ENCODE data around the gene SPTAN1. TPM values are rescaled to one million over a fixed set of nuclear protein-coding genes. Genes with fewer than 3 reads are reported as not detected.

The SPTAN1 gene
- polyA plus RNA-seq, 2 of the 4 experiments (the other 2 are of a cell fraction) = 104 to 122 TPM

DNA sequence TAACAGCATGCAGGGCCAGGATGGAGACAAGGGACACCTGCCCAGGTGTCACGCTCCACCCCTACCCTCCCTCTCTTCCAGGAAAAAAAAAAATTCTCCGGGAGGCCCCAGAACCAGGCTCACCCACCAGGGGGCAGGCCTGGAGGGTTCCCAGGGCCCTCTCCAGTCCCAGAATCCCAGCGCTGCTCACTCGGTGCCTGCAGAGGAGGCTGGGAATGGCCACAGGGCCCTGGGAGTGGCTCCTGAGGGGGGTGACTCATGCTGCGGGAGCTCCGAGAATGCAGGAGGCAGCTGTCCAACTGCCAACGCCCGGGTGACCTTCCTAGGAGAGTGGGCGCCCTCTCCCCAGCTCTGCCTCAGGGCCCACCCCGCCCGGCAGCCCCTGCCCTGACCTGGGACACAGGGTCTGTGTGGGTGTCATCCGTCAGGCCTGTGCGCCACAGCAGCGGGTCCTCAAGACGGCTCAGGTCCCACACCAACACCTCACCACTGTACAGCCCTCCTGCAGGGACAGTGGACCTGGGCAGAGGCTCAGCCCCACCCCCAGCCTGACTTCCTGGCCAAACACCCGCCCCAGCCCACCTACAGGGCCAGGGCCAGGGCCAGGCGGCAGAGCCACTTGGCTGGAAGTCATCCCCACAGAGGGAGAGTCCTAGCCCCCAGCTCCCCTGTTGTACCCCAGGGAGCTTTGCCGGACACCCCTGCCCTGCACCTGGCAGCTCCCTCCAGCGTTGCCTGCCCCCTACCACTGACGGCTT, 83.1 kb downstream of the SPTAN1 start (continued):
- TF ChIP-seq FOSL2 (IDR thresholded peaks at IDR 0.05) (peak; percentile 82), FOSL2 (CRISPR knock-in tag; IDR thresholded peaks at IDR 0.05) (peak; percentile 99), HEYL (CRISPR knock-in tag; IDR thresholded peaks at IDR 0.05) (no peak), PHF8 (IDR thresholded peaks at IDR 0.05; ENCODE audit: borderline replicate concordance, low read depth) (no peak), NPAS2 (CRISPR knock-in tag; IDR thresholded peaks at IDR 0.05; ENCODE audit: borderline replicate concordance) (no peak), JUN (IDR thresholded peaks at IDR 0.05) (peak; percentile 44 to 94; a peak in 4 of 5 replicates), EHMT2 (IDR thresholded peaks at IDR 0.05; ENCODE audit: low read depth) (no peak), HOXB5 (CRISPR knock-in tag; IDR thresholded peaks at IDR 0.05) (no peak), TP53 (CRISPR knock-in tag; IDR thresholded peaks at IDR 0.05) (no peak), CBX8 (IDR thresholded peaks at IDR 0.05) (no peak), HOXB13 (CRISPR knock-in tag; IDR thresholded peaks at IDR 0.05; ENCODE audit: low read depth) (no peak), FOXS1 (CRISPR knock-in tag; IDR thresholded peaks at IDR 0.05) (no peak), FOSB (CRISPR knock-in tag; IDR thresholded peaks at IDR 0.05) (no peak), KDM5A (IDR thresholded peaks at IDR 0.05) (no peak), SREBF2 (IDR thresholded peaks at IDR 0.05) (no peak), CBX2 (IDR thresholded peaks at IDR 0.05; ENCODE audit: borderline replicate concordance, low read depth) (no peak), POLR2A (IDR thresholded peaks at IDR 0.05; ENCODE audit: low read length) (peak; percentile 10; the same call in 1 of the 2 replicates), MYC (IDR thresholded peaks at IDR 0.05; ENCODE audit: borderline replicate concordance, low read length) (no peak), GATA3 (IDR thresholded peaks at IDR 0.05; ENCODE audit: borderline replicate concordance) (peak; percentile 69; the same call in 1 of the 2 replicates), POLR2AphosphoS2 (conservative IDR thresholded peaks at IDR 0.05; ENCODE audit: low read length) (no peak; the same call in 1 of the 2 replicates), HOXA7 (CRISPR knock-in tag; IDR thresholded peaks at IDR 0.05) (no peak)
- TF ChIP-seq, protein P1, sequence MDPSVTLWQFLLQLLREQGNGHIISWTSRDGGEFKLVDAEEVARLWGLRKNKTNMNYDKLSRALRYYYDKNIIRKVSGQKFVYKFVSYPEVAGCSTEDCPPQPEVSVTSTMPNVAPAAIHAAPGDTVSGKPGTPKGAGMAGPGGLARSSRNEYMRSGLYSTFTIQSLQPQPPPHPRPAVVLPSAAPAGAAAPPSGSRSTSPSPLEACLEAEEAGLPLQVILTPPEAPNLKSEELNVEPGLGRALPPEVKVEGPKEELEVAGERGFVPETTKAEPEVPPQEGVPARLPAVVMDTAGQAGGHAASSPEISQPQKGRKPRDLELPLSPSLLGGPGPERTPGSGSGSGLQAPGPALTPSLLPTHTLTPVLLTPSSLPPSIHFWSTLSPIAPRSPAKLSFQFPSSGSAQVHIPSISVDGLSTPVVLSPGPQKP (IDR thresholded peaks at IDR 0.05; ENCODE audit: low read depth, low read length) = no peak
- TF ChIP-seq, protein P2, sequence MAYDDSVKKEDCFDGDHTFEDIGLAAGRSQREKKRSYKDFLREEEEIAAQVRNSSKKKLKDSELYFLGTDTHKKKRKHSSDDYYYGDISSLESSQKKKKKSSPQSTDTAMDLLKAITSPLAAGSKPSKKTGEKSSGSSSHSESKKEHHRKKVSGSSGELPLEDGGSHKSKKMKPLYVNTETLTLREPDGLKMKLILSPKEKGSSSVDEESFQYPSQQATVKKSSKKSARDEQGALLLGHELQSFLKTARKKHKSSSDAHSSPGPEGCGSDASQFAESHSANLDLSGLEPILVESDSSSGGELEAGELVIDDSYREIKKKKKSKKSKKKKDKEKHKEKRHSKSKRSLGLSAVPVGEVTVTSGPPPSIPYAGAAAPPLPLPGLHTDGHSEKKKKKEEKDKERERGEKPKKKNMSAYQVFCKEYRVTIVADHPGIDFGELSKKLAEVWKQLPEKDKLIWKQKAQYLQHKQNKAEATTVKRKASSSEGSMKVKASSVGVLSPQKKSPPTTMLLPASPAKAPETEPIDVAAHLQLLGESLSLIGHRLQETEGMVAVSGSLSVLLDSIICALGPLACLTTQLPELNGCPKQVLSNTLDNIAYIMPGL (CRISPR knock-in tag; IDR thresholded peaks at IDR 0.05; ENCODE audit: borderline replicate concordance) = no peak
- TF ChIP-seq, protein P3, sequence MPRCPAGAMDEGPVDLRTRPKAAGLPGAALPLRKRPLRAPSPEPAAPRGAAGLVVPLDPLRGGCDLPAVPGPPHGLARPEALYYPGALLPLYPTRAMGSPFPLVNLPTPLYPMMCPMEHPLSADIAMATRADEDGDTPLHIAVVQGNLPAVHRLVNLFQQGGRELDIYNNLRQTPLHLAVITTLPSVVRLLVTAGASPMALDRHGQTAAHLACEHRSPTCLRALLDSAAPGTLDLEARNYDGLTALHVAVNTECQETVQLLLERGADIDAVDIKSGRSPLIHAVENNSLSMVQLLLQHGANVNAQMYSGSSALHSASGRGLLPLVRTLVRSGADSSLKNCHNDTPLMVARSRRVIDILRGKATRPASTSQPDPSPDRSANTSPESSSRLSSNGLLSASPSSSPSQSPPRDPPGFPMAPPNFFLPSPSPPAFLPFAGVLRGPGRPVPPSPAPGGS (IDR thresholded peaks at IDR 0.05) = peak; percentile 68; the same call in 1 of the 3 replicates
- TF ChIP-seq, protein P4, sequence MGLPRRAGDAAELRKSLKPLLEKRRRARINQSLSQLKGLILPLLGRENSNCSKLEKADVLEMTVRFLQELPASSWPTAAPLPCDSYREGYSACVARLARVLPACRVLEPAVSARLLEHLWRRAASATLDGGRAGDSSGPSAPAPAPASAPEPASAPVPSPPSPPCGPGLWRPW (IDR thresholded peaks at IDR 0.05) = no peak

DNA sequence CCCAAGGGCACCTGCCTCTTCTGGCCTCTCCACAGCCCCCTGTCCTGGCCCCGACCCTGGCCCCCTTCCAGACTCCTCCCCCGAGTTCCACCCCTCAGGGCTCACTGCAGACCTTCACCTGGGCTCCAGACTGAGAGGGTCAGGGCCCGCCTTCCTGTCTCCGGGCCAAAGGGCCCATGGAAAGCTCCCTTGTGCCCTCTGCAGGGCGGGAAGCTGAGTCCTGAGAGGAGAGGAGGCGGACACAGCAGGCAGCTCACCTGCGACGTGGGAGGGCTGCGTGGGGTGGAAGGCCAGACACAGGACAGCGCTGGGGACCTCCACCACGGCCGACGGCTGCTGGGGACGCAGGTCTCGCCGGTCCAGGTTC, 83.6 kb downstream of the SPTAN1 start:
- ChIA-PET CTCF (interaction anchor here (0.6 to 7.4 kb wide), 68 partner anchors 9 to 420 kb away, joined by 3 to 61 read pairs (median 4); partner anchors contain the start of genes DYNC2I2, ENDOG, PKN3 and SPTAN1), POLR2A (interaction anchor here (0.5 to 2.4 kb wide), 21 partner anchors 8 to 331 kb away, joined by 3 to 24 read pairs (median 5); partner anchors contain the start of genes CERCAM, PKN3, SET and SPOUT1)
- 5% methylated on average over 9 of the region's 16 CpGs for whole genome bisulfite sequencing (ENCODE audit: missing lambda C conversion rate)
- no peaks in the 10 kb centered on the region for H3K9me3 ChIP-seq
- peak; percentile 74 to 82 for ATAC-seq
- H3K4me2 ChIP-seq = peak overlapping the region; percentile 93
- peak overlapping the region; percentile 31 for H3K4me3 ChIP-seq
- DNase-seq (ENCODE audit: low read depth in 1 of 2, low spot score in 1 of 2) = peak; percentile 87 to 89
- peak overlapping the region; percentile 97 to 99 for H3K27ac ChIP-seq
- H3K4me1 ChIP-seq = peaks cover 43% of the 10 kb centered on the region
- FAIRE-seq = peak; percentile 46
- TF ChIP-seq JUN (IDR thresholded peaks at IDR 0.05) = no peak
- 0 out of 2 replicates have a peak, but pooled peaks have one; percentile 15 for TF ChIP-seq ESRRA (IDR thresholded peaks at IDR 0.05; ENCODE audit: borderline replicate concordance, low read length)
- peak; percentile 5; the same call in 1 of the 2 replicates for TF ChIP-seq GATA3 (IDR thresholded peaks at IDR 0.05; ENCODE audit: borderline replicate concordance)
- no peak for TF ChIP-seq EHMT2 (IDR thresholded peaks at IDR 0.05; ENCODE audit: low read depth)
- peak; percentile 49; the same call in 2 of the 3 replicates for TF ChIP-seq SMC3 (IDR thresholded peaks at IDR 0.05)
- no peak for TF ChIP-seq CHD2 (IDR thresholded peaks at IDR 0.05; ENCODE audit: low read length, partially characterized antibody)
- TF ChIP-seq FOXS1 (CRISPR knock-in tag; IDR thresholded peaks at IDR 0.05) = no peak
- TF ChIP-seq, protein P5, sequence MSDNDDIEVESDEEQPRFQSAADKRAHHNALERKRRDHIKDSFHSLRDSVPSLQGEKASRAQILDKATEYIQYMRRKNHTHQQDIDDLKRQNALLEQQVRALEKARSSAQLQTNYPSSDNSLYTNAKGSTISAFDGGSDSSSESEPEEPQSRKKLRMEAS (IDR thresholded peaks at IDR 0.05) = peak; percentile 66
- no peak for TF ChIP-seq MAZ (IDR thresholded peaks at IDR 0.05; ENCODE audit: borderline replicate concordance, low read depth, low read length)
- TF ChIP-seq CHD4 (IDR thresholded peaks at IDR 0.05; ENCODE audit: borderline replicate concordance) = no peak
- TF ChIP-seq, protein P1 (IDR thresholded peaks at IDR 0.05; ENCODE audit: low read depth, low read length) = no peak
- TF ChIP-seq, protein P6, sequence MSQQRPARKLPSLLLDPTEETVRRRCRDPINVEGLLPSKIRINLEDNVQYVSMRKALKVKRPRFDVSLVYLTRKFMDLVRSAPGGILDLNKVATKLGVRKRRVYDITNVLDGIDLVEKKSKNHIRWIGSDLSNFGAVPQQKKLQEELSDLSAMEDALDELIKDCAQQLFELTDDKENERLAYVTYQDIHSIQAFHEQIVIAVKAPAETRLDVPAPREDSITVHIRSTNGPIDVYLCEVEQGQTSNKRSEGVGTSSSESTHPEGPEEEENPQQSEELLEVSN (IDR thresholded peaks at IDR 0.05; ENCODE audit: borderline replicate concordance, low read depth) = peak; percentile 81; the same call in 1 of the 2 replicates
- TF ChIP-seq KDM5A (IDR thresholded peaks at IDR 0.05) = no peak
- no peak for TF ChIP-seq POLR2AphosphoS2 (conservative IDR thresholded peaks at IDR 0.05; ENCODE audit: low read length)
- no peak for TF ChIP-seq POLR2A (IDR thresholded peaks at IDR 0.05; ENCODE audit: low read length)

All from A549 (cell line).